H1 (cell line): Measurements from ENCODE around the gene CSE1L. TPM values are rescaled to one million over a fixed set of nuclear protein-coding genes. Genes with fewer than 3 reads are reported as not detected.

Experiments
- CTCF ChIA-PET: fragments of 300-600 bp; sonication (Branson Sonifier 250); formaldehyde crosslinking; loops from one replicate; lab custom pipeline; 2021; ENCODE audit not compliant: partially characterized antibody; lab: Charles Lee
- POLR2A ChIA-PET: fragments of 300-600 bp; sonication (Branson Sonifier 250); formaldehyde crosslinking; loops from one replicate; lab custom pipeline; 2021; ENCODE audit warnings: inconsistent platforms; ENCODE audit not compliant: partially characterized antibody; lab: Charles Lee
- DNase-seq, 2 experiments: peaks; one replicate each; pipeline versions ENCODE4 v3.0.0 to v3.0.0-alpha.2; 2010 to 2022; ENCODE audit warnings: low spot score in 2 of 2, low read depth in 1 of 2, mixed read lengths in 1 of 2
- FAIRE-seq: peaks from 2 replicates; lab custom pipeline; 2011; peaks lifted over from hg19 to GRCh38; lab: Jason Lieb, UNC
- H2AFZ ChIP-seq: 2 replicates; pipeline ENCODE4 v1.8.1; 2012; ENCODE audit warnings: low read length, inconsistent platforms
- H2AK5ac ChIP-seq: 2 replicates; pipeline ENCODE4 v1.6.1; 2013; ENCODE audit warnings: low read depth, low read length
- H2BK120ac ChIP-seq: replicated peaks from 2 replicates; pipeline ENCODE3; 2013; ENCODE audit warnings: low read depth, low read length, inconsistent platforms
- H2BK12ac ChIP-seq: 2 replicates; pipeline ENCODE4 v1.6.1; 2013; ENCODE audit warnings: low read depth, low read length
- H2BK15ac ChIP-seq: 2 replicates; pipeline ENCODE4 v1.6.1; 2013; ENCODE audit warnings: low read length
- H2BK20ac ChIP-seq: 2 replicates; pipeline ENCODE4 v1.6.1; 2013; ENCODE audit warnings: low read length
- H2BK5ac ChIP-seq: 2 replicates; pipeline ENCODE4 v1.6.1; 2013; ENCODE audit warnings: low read depth, low read length
- H3K14ac ChIP-seq: 2 replicates; pipeline ENCODE4 v1.6.1; 2013; ENCODE audit warnings: inconsistent platforms; ENCODE audit not compliant: insufficient read length
- H3K18ac ChIP-seq: 2 replicates; pipeline ENCODE4 v1.6.1; 2013; ENCODE audit warnings: low read length; ENCODE audit errors: extremely low read depth
- H3K23ac ChIP-seq: 2 replicates; pipeline ENCODE4 v1.6.1; 2013; ENCODE audit warnings: inconsistent platforms; ENCODE audit not compliant: insufficient read length
- H3K23me2 ChIP-seq: 2 replicates; pipeline ENCODE4 v1.6.1; 2013; ENCODE audit warnings: low read depth, low read length
- H3K27ac ChIP-seq: 2 replicates; pipeline ENCODE4 v1.6.1; 2011; ENCODE audit warnings: low read depth, low read length, inconsistent platforms
- H3K27me3 ChIP-seq, 4 experiments: replicated peaks in 1 of 4; 1 replicate in 1 of 4; 2 replicates in 3 of 4; pipeline versions ENCODE4 v1.6.1 to v1.8.1; 2011 to 2013; ENCODE audit warnings: low read length in 3 of 4, mild to moderate bottlenecking in 3 of 4, inconsistent platforms in 2 of 4, mixed read lengths in 2 of 4, moderate library complexity in 1 of 4; ENCODE audit not compliant: control insufficient read depth in 3 of 4, insufficient read depth in 3 of 4; ENCODE audit errors: extremely low read depth in 1 of 4
- H3K36me3 ChIP-seq, 4 experiments: 2 replicates each; pipeline versions ENCODE4 v1.6.1 to v1.8.1; 2011 to 2013; ENCODE audit warnings: mild to moderate bottlenecking in 4 of 4, low read length in 3 of 4, moderate library complexity in 2 of 4, control low read depth in 1 of 4, inconsistent platforms in 1 of 4; ENCODE audit not compliant: insufficient read depth in 4 of 4, control insufficient read depth in 2 of 4
- H3K4ac ChIP-seq: replicated peaks from 2 replicates; pipeline ENCODE3; 2013; ENCODE audit warnings: low read length, low read depth, mixed read lengths, inconsistent platforms; ENCODE audit not compliant: insufficient read length
- H3K4me1 ChIP-seq, 4 experiments: replicated peaks in 1 of 4; 1 replicate in 1 of 4; 2 replicates in 3 of 4; pipeline versions ENCODE4 v1.6.1 to v1.8.1; 2011 to 2013; ENCODE audit warnings: low read length in 3 of 4, inconsistent platforms in 2 of 4, mixed read lengths in 1 of 4; ENCODE audit not compliant: insufficient read depth in 4 of 4, control insufficient read depth in 3 of 4
- H3K4me2 ChIP-seq, 2 experiments: 2 replicates each; pipeline versions ENCODE4 v1.6.1 to v1.8.1; 2011 to 2013; ENCODE audit warnings: low read depth in 2 of 2, low read length in 2 of 2, control low read depth in 1 of 2, inconsistent platforms in 1 of 2, mild to moderate bottlenecking in 1 of 2; ENCODE audit not compliant: insufficient read depth in 1 of 2
- H3K4me3 ChIP-seq, 4 experiments: fragments of 200-600, 300-600 bp in 1 of 4; sonication (generic), shearing (Covaris generic), sonication (Bioruptor Twin) in 1 of 4; 2 replicates each; pipeline versions ENCODE4 v1.5.1 to v1.8.1; 2011 to 2016; ENCODE audit warnings: low read length in 4 of 4, low read depth in 3 of 4, control low read depth in 2 of 4, inconsistent platforms in 2 of 4, mild to moderate bottlenecking in 2 of 4, mixed read lengths in 1 of 4, moderate library complexity in 1 of 4; ENCODE audit not compliant: insufficient read depth in 2 of 4; ENCODE audit errors: extremely low read depth in 1 of 4
- H3K56ac ChIP-seq: replicated peaks from 2 replicates; pipeline ENCODE3; 2013; ENCODE audit warnings: low read depth, mild to moderate bottlenecking, mixed read lengths, low read length, inconsistent platforms; ENCODE audit not compliant: insufficient read length
- H3K79me1 ChIP-seq: 2 replicates; pipeline ENCODE4 v1.6.1; 2013; ENCODE audit warnings: low read depth, low read length, control low read depth
- H3K79me2 ChIP-seq, 2 experiments: 2 replicates each; pipeline versions ENCODE4 v1.6.1 to v1.8.1; 2012 to 2013; ENCODE audit warnings: low read length in 2 of 2, mild to moderate bottlenecking in 2 of 2, inconsistent platforms in 1 of 2; ENCODE audit not compliant: insufficient read depth in 2 of 2, control insufficient read depth in 1 of 2
- H3K9ac ChIP-seq, 4 experiments: replicated peaks in 1 of 4; 1 replicate in 1 of 4; 2 replicates in 3 of 4; pipeline versions ENCODE4 v1.6.1 to v1.8.1; 2011 to 2013; ENCODE audit warnings: low read depth in 3 of 4, low read length in 3 of 4, control low read depth in 2 of 4, mild to moderate bottlenecking in 2 of 4, moderate library complexity in 2 of 4, inconsistent platforms in 1 of 4; ENCODE audit errors: extremely low read depth in 1 of 4
- H3K9me3 ChIP-seq, 2 experiments: 2 replicates each; pipeline versions ENCODE4 v1.6.1 to v1.8.1; 2012 to 2013; ENCODE audit warnings: mild to moderate bottlenecking in 2 of 2, moderate library complexity in 2 of 2, control low read depth in 1 of 2, inconsistent platforms in 1 of 2, low read depth in 1 of 2, low read length in 1 of 2, mixed read lengths in 1 of 2; ENCODE audit not compliant: insufficient read depth in 2 of 2
- H4K20me1 ChIP-seq, 2 experiments: replicated peaks in 1 of 2; 2 replicates each; pipeline versions ENCODE3 to v1.8.1; 2011 to 2013; ENCODE audit warnings: inconsistent platforms in 2 of 2, low read length in 2 of 2, mild to moderate bottlenecking in 1 of 2; ENCODE audit not compliant: insufficient read depth in 2 of 2, control insufficient read depth in 1 of 2
- H4K5ac ChIP-seq: 2 replicates; pipeline ENCODE4 v1.6.1; 2013; ENCODE audit warnings: low read length, low read depth, mixed read lengths, inconsistent platforms; ENCODE audit not compliant: insufficient read length
- H4K8ac ChIP-seq: 2 replicates; pipeline ENCODE4 v1.8.0; 2013; ENCODE audit warnings: mild to moderate bottlenecking, moderate library complexity, low read length, inconsistent platforms; ENCODE audit not compliant: insufficient read depth; ENCODE audit errors: extremely low read depth
- H4K91ac ChIP-seq: replicated peaks from 2 replicates; pipeline ENCODE3; 2013; ENCODE audit warnings: low read length, mixed read lengths, inconsistent platforms; ENCODE audit not compliant: insufficient read length
- ATF3 ChIP-seq: IDR thresholded peaks from 2 replicates; pipeline ENCODE4 v1.6.1; 2011; ENCODE audit warnings: low read depth, mild to moderate bottlenecking, low read length; ENCODE audit not compliant: insufficient read depth
- BRCA1 ChIP-seq: IDR thresholded peaks from 2 replicates; pipeline ENCODE4 v1.6.1; 2012; ENCODE audit warnings: low read depth, low read length, improper control_type of control experiment
- CHD2 ChIP-seq: IDR thresholded peaks from 2 replicates; pipeline ENCODE4 v1.6.1; 2012; ENCODE audit warnings: low read length, improper control_type of control experiment
- E2F6 ChIP-seq: IDR thresholded peaks from 2 replicates; pipeline ENCODE4 v1.6.1; 2012; ENCODE audit warnings: inconsistent platforms
- FOSL1 ChIP-seq: IDR thresholded peaks from 2 replicates; pipeline ENCODE4 v1.6.1; 2011; ENCODE audit warnings: mild to moderate bottlenecking, low read depth, low read length, moderate library complexity; ENCODE audit not compliant: insufficient read depth
- HDAC2 ChIP-seq, 2 experiments: fragments of 300-600 bp in 1 of 2; sonication (generic) in 1 of 2; IDR thresholded peaks; 2 replicates each; pipeline ENCODE4 v1.6.1; 2011 to 2012; ENCODE audit warnings: low read depth in 2 of 2, low read length in 2 of 2, mild to moderate bottlenecking in 2 of 2, moderate library complexity in 2 of 2, borderline replicate concordance in 1 of 2, inconsistent platforms in 1 of 2
- JUN ChIP-seq: IDR thresholded peaks from 2 replicates; pipeline ENCODE4 v1.6.1; 2011; ENCODE audit warnings: low read depth, mild to moderate bottlenecking, improper control_type of control experiment, low read length
- RBBP5 ChIP-seq: IDR thresholded peaks from 2 replicates; pipeline ENCODE4 v1.7.1; 2012; ENCODE audit warnings: low read depth, mild to moderate bottlenecking, inconsistent platforms, low read length, moderate library complexity, borderline replicate concordance
- RXRA ChIP-seq: IDR thresholded peaks from 2 replicates; pipeline ENCODE4 v1.6.1; 2011; ENCODE audit warnings: low read depth, mild to moderate bottlenecking, low read length, moderate library complexity; ENCODE audit not compliant: insufficient read depth
- SP4 ChIP-seq: IDR thresholded peaks from 2 replicates; pipeline ENCODE4 v1.6.1; 2012; ENCODE audit warnings: low read length, inconsistent platforms
- TEAD4 ChIP-seq: IDR thresholded peaks from 2 replicates; pipeline ENCODE4 v1.6.1; 2012; ENCODE audit warnings: low read depth, low read length, inconsistent platforms, mixed read lengths
- WGBS, 2 experiments: shearing (Covaris generic) in 1 of 2; methylation state at CpG; one replicate each; pipeline versions ENCODE4 v1.1.6 to v1.1.7; 2013 to 2015; ENCODE audit warnings: low lambda C conversion rate in 2 of 2, mixed read lengths in 2 of 2, inconsistent platforms in 1 of 2, low coverage in 1 of 2, missing lambda C conversion rate in 1 of 2; ENCODE audit not compliant: insufficient replicate concordance in 2 of 2, insufficient coverage in 1 of 2, insufficient read length in 1 of 2; ENCODE audit errors: extremely low coverage in 1 of 2, missing lambda C conversion rate in 1 of 2; 5-methylcytosine and 5-hydroxymethylcytosine counted together
- polyA plus RNA-seq, 7 experiments: library from polyadenylated mRNA; depleted of rRNA in 3 of 7; stranded (reverse) in 5 of 7; unstranded in 2 of 7; fragments of >200 nt in 5 of 7; fragments of 200-250 nt in 2 of 7; gene quantifications; 1 replicate in 5 of 7; 2 replicates in 1 of 7; 4 replicates in 1 of 7; pipeline versions ENCODE4 v1.2.1 to v1.2.3, GENCODE V29; 2011 to 2013; ENCODE audit warnings: missing spikeins in 2 of 7, mixed read lengths in 2 of 7
- total RNA-seq: library from RNA; stranded (reverse); fragmentation: NEBNext Ultra II Directional; extraction: Animal tissue kit (Norgen Biotek cat#: 25700); gene quantifications from 2 replicates; pipeline ENCODE4 v1.2.1, GENCODE V29; 2021

CSE1L gene
- total and polyA plus RNA-seq, 2 of the 8 experiments (the other 6 are each of a cell fraction or from before 2014, with no cell fraction given) = 94.1 to 269 TPM

GRCh38 chr20:49063279-49063678, 17.2 kb downstream of the CSE1L start:
- CTCF ChIA-PET = interaction anchor here (0.9 to 1.1 kb wide), 2 partner anchors 12 to 183 kb away, joined by 3 to 4 read pairs; no protein-coding TSS in a partner anchor
- TF ChIP-seq RXRA (no peak), TEAD4 (no peak), JUN (no peak), HDAC2 (IDR thresholded peaks at IDR 0.05; ENCODE audit: borderline replicate concordance in 1 of 2, low read depth in 2 of 2, low read length in 2 of 2) (no peak), BRCA1 (no peak), ATF3 (no peak), RBBP5 (no peak), E2F6 (no peak), SP4 (no peak), FOSL1 (no peak), CHD2 (no peak)

More at GRCh38 chr20:49063279-49063678, 17.2 kb downstream of the CSE1L start:
- Histone ChIP-seq H3K14ac (no peak overlapping the region), H3K23ac (no peak overlapping the region), H4K91ac (no peak overlapping the region), H3K4me1 (no peaks in the 10 kb centered on the region), H2BK12ac (no peak overlapping the region), H3K79me1 (no peaks in the 10 kb centered on the region), H3K9me3 (no peaks in the 10 kb centered on the region), H3K56ac (no peak overlapping the region), H3K27me3 (no peaks in the 10 kb centered on the region), H2AFZ (no peak overlapping the region), H4K20me1 (peaks cover 4% of the 10 kb centered on the region in 2 experiments), H3K23me2 (no peaks in the 10 kb centered on the region), H3K9ac (no peak overlapping the region), H4K5ac (no peak overlapping the region), H3K4ac (no peak overlapping the region), H3K4me2 (no peak overlapping the region), H3K4me3 (no peak overlapping the region), H4K8ac (no peak overlapping the region), H3K36me3 (peaks cover 17 to 91% (median 60%) of the 10 kb centered on the region in 4 experiments), H3K79me2 (peaks cover 0 to 64% of the 10 kb centered on the region in 2 experiments; a peak in 2 of 4 replicates), H2BK5ac (no peak overlapping the region), H2BK20ac (no peak overlapping the region), H3K18ac (no peak overlapping the region), H2BK120ac (no peak overlapping the region), H2AK5ac (no peak overlapping the region), H3K27ac (no peak overlapping the region), H2BK15ac (no peak overlapping the region)
- 91% methylated on average over 3 of the region's 3 CpGs; no CpG with 5 or more reads in 1 of the 2 experiments for WGBS, 2 experiments
- DNase-seq = no peak
- POLR2A ChIA-PET = interaction anchor here (1.0 to 2.2 kb wide), 5 partner anchors 10 to 24 kb away, joined by 3 to 7 read pairs (median 4); partner anchors contain the start of gene CSE1L
- FAIRE-seq = no peak
